Left colon (tissue), 2 donors: ENCODE measurements around the gene ARHGAP30. TPM values are rescaled to one million over a fixed set of nuclear protein-coding genes. Genes with fewer than 3 reads are reported as not detected.
"Not testable (repeated sequence)": the region's sequence is repeated elsewhere in the genome, so short reads cannot be mapped to it uniquely, and the experiment has no call there.

Experiments used
- ATAC-seq: fragments of 200-7000 bp; cut with Tn5 transposase; one replicate; pipeline ENCODE4 v1.9.1; 2020; ENCODE audit warnings: mild to moderate bottlenecking, moderate library complexity
- DNase-seq, 2 donors: peaks; one replicate each; pipeline ENCODE4 v3.0.0-alpha.2; 2020
- intact Hi-C, 2 donors: fragments of 100-400 bp; cut with DNase I in 1 of 2; cut with micrococcal nuclease in 1 of 2; formaldehyde crosslinking; loops; one replicate each; pipeline versions ENCODE4 v1.11.2 to v1.14.0; 2022; cut with DNase I, micrococcal nuclease
- total RNA-seq, 2 donors: library from RNA; stranded (reverse); fragmentation: NEBNext Ultra II Directional; extraction: Animal tissue kit (Norgen Biotek cat#: 25700); gene quantifications; one replicate each; pipeline ENCODE4 v1.2.1, GENCODE V29; 2021
- donor health status: DM: no; HTN: no; CAD: no.
- donor health status: DM: yes; HTN: yes; CAD: no.

The ARHGAP30 gene
- total RNA-seq, 2 donors from 2014 or later = 2.7 to 8.7 TPM

GRCh38 chr1:161047436-161048420 is 22.0 kb downstream of the ARHGAP30 start:
- intact Hi-C loops = no loop called here
- no peak for ATAC-seq

GRCh38 chr1:161046605-161047228 is 23.0 kb downstream of the ARHGAP30 start:
- no peak for DNase-seq
- ATAC-seq = no peak
- intact Hi-C loops = no loop called here

More at GRCh38 chr1:161047436-161048420, 22.0 kb downstream of the ARHGAP30 start:
- DNase-seq = no peak

- DNase-seq = peak; percentile 92 to 93
- ATAC-seq = peak; percentile 90
- intact Hi-C loops = no loop called here
Observed at GRCh38 chr1:161045736-161046604, 23.7 kb downstream of the ARHGAP30 start, which contains the start of gene USF1. Gene USF1, minus strand, starts transcription at chr1:161045977. Its CDS starts 2,702 bp downstream, at chr1:161043275.

GRCh38 chr1:161044908-161045735 is 24.6 kb downstream of the ARHGAP30 start:
- peak; percentile 69 for ATAC-seq
- DNase-seq = peak; percentile 76 to 86
- intact Hi-C loops = no loop called here

GRCh38 chr1:161044535-161044907 is 25.2 kb downstream of the ARHGAP30 start:
- DNase-seq (no peak), ATAC-seq (no peak)
- intact Hi-C loops = no loop called here

- peak; percentile 1 for ATAC-seq
- intact Hi-C loops = no loop called here
- no peak for DNase-seq
Observed at GRCh38 chr1:161039546-161039945, 30.1 kb downstream of the ARHGAP30 start.

- intact Hi-C loops = no loop called here
- DNase-seq = no peak
- ATAC-seq = peak; percentile 3
Observed at GRCh38 chr1:161039154-161039545, 30.5 kb downstream of the ARHGAP30 start.

- DNase-seq (peak; percentile 90 to 93), ATAC-seq (peak; percentile 88)
- intact Hi-C loops = no loop called here
Observed at GRCh38 chr1:161038523-161039153, 31.1 kb downstream of the ARHGAP30 start, which contains the start of gene TSTD1. Gene TSTD1, minus strand, starts transcription at chr1:161038964. Its CDS starts 75 bp downstream, at chr1:161038889.

GRCh38 chr1:161037661-161038522 is 31.8 kb downstream of the ARHGAP30 start:
- intact Hi-C loops = no loop called here
- ATAC-seq = peak; percentile 16
- DNase-seq = peak; percentile 43 to 61

GRCh38 chr1:161033751-161034150 is 35.9 kb downstream of the ARHGAP30 start:
- intact Hi-C loops = no loop called here
- no peak for ATAC-seq
- DNase-seq = no peak

- ATAC-seq (no peak), DNase-seq (no peak)
- intact Hi-C loops = no loop called here
Observed at GRCh38 chr1:161032409-161032808, 37.3 kb downstream of the ARHGAP30 start.

- intact Hi-C loops = no loop called here
- no peak for DNase-seq
- peak; percentile 30 for ATAC-seq
Observed at GRCh38 chr1:161031874-161032273, 37.8 kb downstream of the ARHGAP30 start.

- intact Hi-C loops, ATAC-seq, DNase-seq: not testable (repeated sequence)
Observed at GRCh38 chr1:161029466-161029865, 40.2 kb downstream of the ARHGAP30 start.

GRCh38 chr1:161026954-161027353 is 42.7 kb downstream of the ARHGAP30 start:
- DNase-seq, intact Hi-C loops, ATAC-seq: not testable (repeated sequence)

GRCh38 chr1:161022432-161022831 is 47.3 kb downstream of the ARHGAP30 start:
- intact Hi-C loops, DNase-seq, ATAC-seq: not testable (repeated sequence)

GRCh38 chr1:161021970-161022353 is 47.7 kb downstream of the ARHGAP30 start:
- no peak for DNase-seq
- no peak for ATAC-seq

More at GRCh38 chr1:161021970-161022353, 47.7 kb downstream of the ARHGAP30 start:
- intact Hi-C loops = no loop called here
